HCT116 (cell line): ENCODE results near the gene RNF212. TPM values are rescaled to one million over a fixed set of nuclear protein-coding genes. Genes with fewer than 3 reads are reported as not detected.

Experiments
- ATAC-seq: fragments of 200-7000 bp; cut with Tn5 transposase; 2 replicates; pipeline ENCODE4 v1.9.1; 2020; ENCODE audit warnings: mild to moderate bottlenecking, moderate library complexity
- BruUV-seq: library from RNA; stranded (reverse); fragments of 400-500 nt; replicated peaks from 2 replicates; lab custom pipeline; 2021; lab: Mats Ljungman, UMichigan
- CTCF ChIA-PET: fragments of 300-600 bp; sonication (Branson Sonifier 250); formaldehyde crosslinking; loops from one replicate; lab custom pipeline; 2021; ENCODE audit warnings: antibody characterized with exemption; lab: Charles Lee
- POLR2A ChIA-PET: fragments of 300-600, 350-600 bp; sonication (Branson Sonifier 250); formaldehyde crosslinking; loops from one replicate; lab custom pipeline; 2021; ENCODE audit warnings: antibody characterized with exemption; lab: Charles Lee
- RAD21 ChIA-PET, 2 experiments: fragments of 300-600 bp; sonication (Branson Sonifier 250); formaldehyde crosslinking; loops; one replicate each; lab custom pipeline; 2023; ENCODE audit warnings: low total read pairs in 2 of 2; ENCODE audit not compliant: uncharacterized antibody in 2 of 2, unreplicated experiment in 2 of 2, low non-redundant PET in 1 of 2; lab: Charles Lee
- DNase-seq: peaks from one replicate; pipeline ENCODE4 v3.0.0-alpha.2; 2010; ENCODE audit warnings: low read depth, low spot score
- H2AFZ ChIP-seq: fragments of 200-600 bp; shearing (Covaris generic), sonication (generic); 2 replicates; pipeline ENCODE4 v1.6.1; 2017; ENCODE audit warnings: low read depth, mixed run types, mixed read lengths, antibody characterized with exemption, low read length; ENCODE audit not compliant: poor library complexity, severe bottlenecking
- H3K27ac ChIP-seq: 2 replicates; pipeline ENCODE4 v1.5.1; 2012; ENCODE audit warnings: low read depth, low read length
- H3K27me3 ChIP-seq: fragments of 200-600 bp; sonication (generic); 2 replicates; pipeline ENCODE4 v1.6.1; 2016; ENCODE audit warnings: mixed run types, low read length, mixed read lengths; ENCODE audit not compliant: insufficient read depth
- H3K36me3 ChIP-seq, 2 experiments: fragments of 200-500 bp in 1 of 2; fragments of 200-600 bp in 1 of 2; sonication (Bioruptor generic) in 1 of 2; sonication (generic) in 1 of 2; 2 replicates each; pipeline versions ENCODE4 v1.5.1 to v1.6.1; 2014 to 2016; ENCODE audit warnings: low read length in 2 of 2, inconsistent platforms in 1 of 2, mixed read lengths in 1 of 2, mixed run types in 1 of 2; ENCODE audit not compliant: insufficient read depth in 2 of 2, control insufficient read depth in 1 of 2
- H3K4me1 ChIP-seq, 2 experiments: fragments of 200-600 bp in 1 of 2; sonication (generic) in 1 of 2; 2 replicates each; pipeline versions ENCODE4 v1.5.1 to v1.6.1; 2012 to 2017; ENCODE audit warnings: low read length in 2 of 2, inconsistent platforms in 1 of 2, mild to moderate bottlenecking in 1 of 2, mixed read lengths in 1 of 2, mixed run types in 1 of 2, moderate library complexity in 1 of 2; ENCODE audit not compliant: insufficient read depth in 2 of 2, control insufficient read depth in 1 of 2
- H3K4me2 ChIP-seq: fragments of 200-600 bp; sonication (generic); 2 replicates; pipeline ENCODE4 v1.6.1; 2017; ENCODE audit warnings: mixed run types, low read length, mixed read lengths
- H3K4me3 ChIP-seq, 2 experiments: fragments of 200-600 bp in 1 of 2; sonication (generic) in 1 of 2; replicated peaks in 1 of 2; 2 replicates each; pipeline ENCODE4 v1.5.1; 2011 to 2016; ENCODE audit warnings: low read length in 2 of 2, control low read depth in 1 of 2, low read depth in 1 of 2, mild to moderate bottlenecking in 1 of 2, mixed read lengths in 1 of 2, mixed run types in 1 of 2
- H3K79me2 ChIP-seq: fragments of 200-600 bp; sonication (generic); 2 replicates; pipeline ENCODE4 v1.6.1; 2017; ENCODE audit warnings: mild to moderate bottlenecking, mixed run types, low read length, moderate library complexity, mixed read lengths; ENCODE audit not compliant: insufficient read depth
- H3K9ac ChIP-seq: fragments of 200-600 bp; sonication (generic); 2 replicates; pipeline ENCODE4 v1.6.1; 2016; ENCODE audit warnings: low read length, mixed read lengths
- H3K9me2 ChIP-seq: fragments of 200-600 bp; sonication (generic), shearing (Covaris generic); 2 replicates; pipeline ENCODE4 v1.6.1; 2017; ENCODE audit warnings: mixed run types, mild to moderate bottlenecking, moderate library complexity; ENCODE audit not compliant: insufficient read depth
- H3K9me3 ChIP-seq, 2 experiments: fragments of 200-500 bp in 1 of 2; fragments of 200-600 bp in 1 of 2; sonication (Bioruptor generic) in 1 of 2; sonication (generic) in 1 of 2; 2 replicates each; pipeline ENCODE4 v1.6.1; 2014 to 2017; ENCODE audit warnings: low read length in 2 of 2, mixed read lengths in 2 of 2, inconsistent platforms in 1 of 2, low read depth in 1 of 2, mild to moderate bottlenecking in 1 of 2, mixed run types in 1 of 2, moderate library complexity in 1 of 2; ENCODE audit not compliant: control insufficient read depth in 1 of 2, insufficient read depth in 1 of 2
- H4K20me1 ChIP-seq: fragments of 200-600 bp; sonication (generic), shearing (Covaris generic); 2 replicates; pipeline ENCODE4 v1.6.1; 2017; ENCODE audit warnings: mixed run types, mild to moderate bottlenecking, moderate library complexity; ENCODE audit not compliant: insufficient read depth
- CEBPB ChIP-seq: IDR thresholded peaks from 2 replicates; pipeline ENCODE4 v1.6.1; 2012; ENCODE audit warnings: low read depth
- CTCF ChIP-seq, 3 experiments: fragments of 200-600 bp in 1 of 3; sonication (generic) in 1 of 3; IDR thresholded peaks in 2 of 3; conservative IDR thresholded peaks in 1 of 3; 2 replicates each; pipeline ENCODE4 v1.5.1; 2012 to 2017; ENCODE audit warnings: low read depth in 2 of 3, low read length in 2 of 3, antibody characterized with exemption in 1 of 3, borderline replicate concordance in 1 of 3, control low read depth in 1 of 3, mild to moderate bottlenecking in 1 of 3, mixed read lengths in 1 of 3, mixed run types in 1 of 3, moderate library complexity in 1 of 3; ENCODE audit not compliant: insufficient read depth in 1 of 3
- ELF1 ChIP-seq: IDR thresholded peaks from 2 replicates; pipeline ENCODE4 v1.6.1; 2012; ENCODE audit warnings: low read depth, borderline replicate concordance
- EZH2 ChIP-seq: fragments of 200-600 bp; sonication (generic); IDR thresholded peaks from 2 replicates; pipeline ENCODE4 v1.6.1; 2017; ENCODE audit warnings: antibody characterized with exemption, mixed run types
- EZH2phosphoT487 ChIP-seq: fragments of 200-600 bp; IDR thresholded peaks from 2 replicates; pipeline ENCODE4 v1.6.1; 2018; ENCODE audit warnings: antibody characterized with exemption, borderline replicate concordance
- FOSL1 ChIP-seq: IDR thresholded peaks from 2 replicates; pipeline ENCODE4 v1.6.1; 2012; ENCODE audit warnings: low read depth
- JUND ChIP-seq: IDR thresholded peaks from 2 replicates; pipeline ENCODE4 v1.6.1; 2012
- MAX ChIP-seq: IDR thresholded peaks from 2 replicates; pipeline ENCODE4 v1.6.1; 2012
- POLR2AphosphoS5 ChIP-seq: IDR thresholded peaks from 2 replicates; pipeline ENCODE4 v1.6.1; 2011; ENCODE audit warnings: mild to moderate bottlenecking, low read depth, low read length, moderate library complexity
- RAD21 ChIP-seq: IDR thresholded peaks from 2 replicates; pipeline ENCODE4 v1.6.1; 2012; ENCODE audit warnings: low read depth, mild to moderate bottlenecking
- SIN3A ChIP-seq: IDR thresholded peaks from 2 replicates; pipeline ENCODE4 v1.6.1; 2012; ENCODE audit warnings: low read depth
- SP1 ChIP-seq: IDR thresholded peaks from 2 replicates; pipeline ENCODE4 v1.6.1; 2012; ENCODE audit warnings: low read depth
- SRF ChIP-seq: IDR thresholded peaks from 2 replicates; pipeline ENCODE4 v1.6.1; 2012; ENCODE audit warnings: low read depth
- TCF7L2 ChIP-seq: IDR thresholded peaks from 2 replicates; pipeline ENCODE4 v1.7.0; 2011; ENCODE audit warnings: borderline replicate concordance, inconsistent platforms; ENCODE audit not compliant: insufficient read depth, insufficient read length; ENCODE audit errors: extremely low read depth
- YY1 ChIP-seq: IDR thresholded peaks from 2 replicates; pipeline ENCODE4 v1.6.1; 2011; ENCODE audit warnings: low read length, low read depth, moderate library complexity, mild to moderate bottlenecking; ENCODE audit not compliant: insufficient replicate concordance; ENCODE audit errors: extremely low read depth
- ZBTB33 ChIP-seq: IDR thresholded peaks from 2 replicates; pipeline ENCODE4 v1.6.1; 2011; ENCODE audit warnings: mild to moderate bottlenecking, low read length, moderate library complexity; ENCODE audit not compliant: insufficient replicate concordance; ENCODE audit errors: extremely low read depth
- ZFX ChIP-seq: fragments of 450-650 bp; IDR thresholded peaks from 2 replicates; pipeline ENCODE4 v1.6.1; 2017
- ZNF274 ChIP-seq: fragments of 200-500 bp; sonication (Bioruptor generic); IDR thresholded peaks from 2 replicates; pipeline ENCODE4 v1.6.1; 2014; ENCODE audit warnings: mild to moderate bottlenecking, low read depth, low read length, inconsistent platforms
- intact Hi-C: fragments of 100-400 bp; cut with micrococcal nuclease; formaldehyde crosslinking; loops from 2 replicates; pipeline ENCODE4 v1.10.0; 2022
- total RNA-seq: library from RNA; stranded (reverse); gene quantifications from one replicate; pipeline ENCODE4 v1.2.1, GENCODE V29; 2021; ENCODE audit not compliant: unreplicated experiment

Gene RNF212
- total RNA-seq, 1 experiment from 2014 or later, result not detected

- ATAC-seq (no peak), DNase-seq (no peak)
- POLR2A ChIA-PET, result no interaction called here
- H2AFZ ChIP-seq, result no peak overlapping the region
- no TSS peak for BruUV-seq
- intact Hi-C loops, result no loop called here
- H3K27ac ChIP-seq, result no peak overlapping the region
- no peaks in the 10 kb centered on the region for H3K9me2 ChIP-seq
- no peaks in the 10 kb centered on the region for H3K36me3 ChIP-seq
- H4K20me1 ChIP-seq, result no peaks in the 10 kb centered on the region
- H3K79me2 ChIP-seq, result no peaks in the 10 kb centered on the region
- H3K9me3 ChIP-seq, result no peaks in the 10 kb centered on the region
- no peak overlapping the region for H3K4me3 ChIP-seq
- H3K27me3 ChIP-seq, result no peaks in the 10 kb centered on the region
- CTCF ChIA-PET, result no interaction called here
- TF ChIP-seq EZH2phosphoT487, result no peak
- no peak for TF ChIP-seq POLR2AphosphoS5
- no peak for TF ChIP-seq JUND
- TF ChIP-seq SP1, result no peak
- TF ChIP-seq CTCF (IDR thresholded peaks at IDR 0.05 in 2 of 3, conservative IDR thresholded peaks at IDR 0.05 in 1 of 3; ENCODE audit: borderline replicate concordance in 1 of 3, insufficient read depth in 1 of 3, low read depth in 2 of 3, low read length in 2 of 3), result no peak
- no peak for TF ChIP-seq SIN3A
- no peak for TF ChIP-seq YY1
- no peak for TF ChIP-seq SRF
- no peak for TF ChIP-seq ZFX
- TF ChIP-seq RAD21, result no peak
- TF ChIP-seq, all 23 proteins: peak for 0
- Histone ChIP-seq H3K4me1 (peaks cover 3 to 11% of the 10 kb centered on the region in 2 experiments; a peak in 3 of 4 replicates), H3K4me2 (no peak overlapping the region), H3K9ac (no peak overlapping the region)
- RAD21 ChIA-PET, result no interaction called here
These were observed 38.1 kb downstream of the RNF212 start for GRCh38 chr4:1075225-1075624.

GRCh38 chr4:1074077-1074476, 39.3 kb downstream of the RNF212 start:
- DNase-seq, result no peak
- Histone ChIP-seq H3K79me2 (no peaks in the 10 kb centered on the region), H3K9me2 (no peaks in the 10 kb centered on the region), H3K4me1 (peaks cover 3 to 11% of the 10 kb centered on the region in 2 experiments; a peak in 3 of 4 replicates), H3K4me2 (no peak overlapping the region), H3K36me3 (no peaks in the 10 kb centered on the region), H2AFZ (no peak overlapping the region), H3K9ac (no peak overlapping the region), H3K4me3 (no peak overlapping the region), H3K9me3 (no peaks in the 10 kb centered on the region), H3K27me3 (no peaks in the 10 kb centered on the region), H3K27ac (no peak overlapping the region), H4K20me1 (no peaks in the 10 kb centered on the region)
- ChIA-PET POLR2A (no interaction called here), RAD21 (no interaction called here), CTCF (no interaction called here)
- BruUV-seq, result no TSS peak
- intact Hi-C loops, result no loop called here
- no peak for ATAC-seq
- TF ChIP-seq SIN3A (no peak), FOSL1 (no peak), SRF (no peak), ELF1 (no peak), JUND (no peak), CEBPB (no peak), ZNF274 (no peak), MAX (no peak), TCF7L2 (no peak), EZH2 (no peak), SP1 (no peak), ZBTB33 (no peak)
